ENCODE data around the gene PAX7.

- TF ChIP-seq EP300 (IDR thresholded peaks at IDR 0.05) (no peak), POLR2A (IDR thresholded peaks at IDR 0.05) (no peak), CTCF (IDR thresholded peaks at IDR 0.05) (no peak)
Measured at GRCh38 chr1:18701183-18701582, 70.5 kb downstream of the PAX7 start.
